CD4-positive, alpha-beta T cell (primary cell): ENCODE results near the gene HES2. TPM values are rescaled to one million over a fixed set of nuclear protein-coding genes. Genes with fewer than 3 reads are reported as not detected.

Experiments used
- ATAC-seq: fragments of 200-7000 bp; cut with Tn5 transposase; one replicate; pipeline ENCODE4 v1.10.0; 2022; ENCODE audit warnings: mild to moderate bottlenecking; ENCODE audit not compliant: poor library complexity
- CTCF ChIA-PET: fragments of 350-600 bp; sonication (Branson Sonifier 250); formaldehyde crosslinking; loops from one replicate; lab custom pipeline; 2021; ENCODE audit warnings: antibody characterized with exemption, inconsistent platforms; lab: Charles Lee
- POLR2A ChIA-PET: fragments of 350-600 bp; sonication (Branson Sonifier 250); formaldehyde crosslinking; loops from one replicate; lab custom pipeline; 2021; ENCODE audit warnings: antibody characterized with exemption, inconsistent platforms; lab: Charles Lee
- DNase-seq, 14 experiments: peaks; one replicate each; pipeline ENCODE4 v3.0.0-alpha.2; 2013 to 2020; ENCODE audit warnings: mixed read lengths in 2 of 14
- H3K27ac ChIP-seq, 2 donors: one replicate each; pipeline versions ENCODE4 v1.5.1 to v1.7.0; 2013; ENCODE audit warnings: low read length in 2 of 2, low read depth in 1 of 2, mild to moderate bottlenecking in 1 of 2
- H3K27me3 ChIP-seq, 2 experiments: 1 replicate in 1 of 2; 2 replicates in 1 of 2; pipeline versions ENCODE4 v1.6.1 to v1.7.0; 2013; ENCODE audit warnings: low read length in 2 of 2, control low read depth in 1 of 2, mild to moderate bottlenecking in 1 of 2, moderate library complexity in 1 of 2; ENCODE audit not compliant: insufficient read depth in 2 of 2, control insufficient read depth in 1 of 2
- H3K36me3 ChIP-seq: one replicate; pipeline ENCODE4 v1.6.1; 2013; ENCODE audit warnings: low read length, control low read depth; ENCODE audit not compliant: insufficient read depth
- H3K4me1 ChIP-seq: one replicate; pipeline ENCODE4 v1.6.1; 2013; ENCODE audit warnings: low read length, control low read depth; ENCODE audit not compliant: insufficient read depth
- H3K4me3 ChIP-seq: one replicate; pipeline ENCODE4 v1.5.1; 2013; ENCODE audit warnings: mild to moderate bottlenecking, low read length, moderate library complexity
- H3K9me3 ChIP-seq, 2 experiments: 1 replicate in 1 of 2; 2 replicates in 1 of 2; pipeline versions ENCODE4 v1.6.1 to v1.7.0; 2013; ENCODE audit warnings: low read length in 2 of 2, mild to moderate bottlenecking in 2 of 2, control low read depth in 1 of 2, moderate library complexity in 1 of 2; ENCODE audit not compliant: control insufficient read depth in 1 of 2, insufficient read depth in 1 of 2
- H3K27ac Mint-ChIP-seq: one replicate; pipeline ENCODE4 v1.8.0; 2020; ENCODE audit warnings: mixed read lengths
- H3K27me3 Mint-ChIP-seq: one replicate; pipeline ENCODE4 v1.8.0; 2021; ENCODE audit warnings: mixed read lengths
- H3K36me3 Mint-ChIP-seq: one replicate; pipeline ENCODE4 v1.8.0; 2021; ENCODE audit warnings: low read depth, mixed read lengths
- H3K4me1 Mint-ChIP-seq: one replicate; pipeline ENCODE4 v1.8.0; 2021; ENCODE audit warnings: low read depth, mixed read lengths
- H3K4me3 Mint-ChIP-seq: one replicate; pipeline ENCODE4 v1.8.0; 2020; ENCODE audit warnings: mild to moderate bottlenecking, mixed read lengths
- H3K9me3 Mint-ChIP-seq: one replicate; pipeline ENCODE4 v1.8.0; 2020; ENCODE audit warnings: mixed read lengths
- CTCF ChIP-seq: fragments of 200-600 bp; IDR thresholded peaks from one replicate; pipeline ENCODE4 v1.8.0; 2022; ENCODE audit warnings: antibody characterized with exemption, mild to moderate bottlenecking
- intact Hi-C, 2 experiments: fragments of 100-400 bp; cut with DNase I in 1 of 2; cut with micrococcal nuclease in 1 of 2; formaldehyde crosslinking; loops; one replicate each; pipeline versions ENCODE4 v1.15.1 to v1.9.0; 2023 to 2025; cut with DNase I, micrococcal nuclease
- total RNA-seq, 174 experiments: library from RNA in 2 of 174; stranded (reverse) in 2 of 174; gene quantifications; one replicate each; pipeline ENCODE4 v1.2.3 and lab custom pipeline; 2021 to 2026

Gene HES2
- total RNA-seq, 2 experiments from 2014 or later: not detected

- peak overlapping the region; percentile 90 to 97 for H3K27ac ChIP-seq
- peaks cover 38% of the 10 kb centered on the region for H3K36me3 ChIP-seq
- intact Hi-C loops: no loop called here
- ChIA-PET CTCF (interaction anchor here (1.1 to 4.9 kb wide), 4 partner anchors 8 to 41 kb away, joined by 4 to 34 read pairs (median 12); partner anchors contain the start of gene ESPN), POLR2A (interaction anchor here (0.6 to 6.9 kb wide), 5 partner anchors 10 to 1957 kb away, joined by 3 to 40 read pairs (median 3); no protein-coding TSS in a partner anchor)
- no peak for ATAC-seq
- no peaks in the 10 kb centered on the region for H3K9me3 ChIP-seq
- peak overlapping the region; percentile 83 for H3K4me3 ChIP-seq
- TF ChIP-seq CTCF: no peak
- H3K4me1 ChIP-seq: peaks cover 68% of the 10 kb centered on the region
- no peaks in the 10 kb centered on the region for H3K27me3 ChIP-seq
- Mint-ChIP-seq H3K36me3 (peaks cover 55% of the 10 kb centered on the region), H3K4me1 (peaks cover 61% of the 10 kb centered on the region), H3K27ac (peak overlapping the region; percentile 96), H3K4me3 (peak overlapping the region; percentile 98), H3K9me3 (no peaks in the 10 kb centered on the region), H3K27me3 (no peaks in the 10 kb centered on the region)
- DNase-seq: peak in 11 of 14 experiments; percentile 26 to 75 (median 58)
Observed at GRCh38 chr1:6464514-6464836, 44.8 kb upstream of the HES2 start.

- DNase-seq: no peak
- ChIA-PET POLR2A (interaction anchor here (0.8 to 6.9 kb wide), 4 partner anchors 8 to 114 kb away, joined by 3 to 40 read pairs (median 4); no protein-coding TSS in a partner anchor), CTCF (interaction anchor here (1.2 to 4.9 kb wide), 5 partner anchors 8 to 39 kb away, joined by 3 to 34 read pairs (median 10); partner anchors contain the start of gene ESPN)
- Mint-ChIP-seq H3K36me3 (peaks cover 58% of the 10 kb centered on the region), H3K9me3 (no peaks in the 10 kb centered on the region), H3K27ac (peak overlapping the region; percentile 96), H3K4me1 (peaks cover 64% of the 10 kb centered on the region), H3K27me3 (no peaks in the 10 kb centered on the region), H3K4me3 (peak overlapping the region; percentile 59)
- no peak overlapping the region for H3K4me3 ChIP-seq
- H3K9me3 ChIP-seq: no peaks in the 10 kb centered on the region
- peaks cover 74% of the 10 kb centered on the region for H3K4me1 ChIP-seq
- intact Hi-C loops: no loop called here
- no peak for TF ChIP-seq CTCF
- no peaks in the 10 kb centered on the region for H3K27me3 ChIP-seq
- H3K27ac ChIP-seq: peak overlapping the region; percentile 70 to 97
- H3K36me3 ChIP-seq: peaks cover 36% of the 10 kb centered on the region
- no peak for ATAC-seq
Observed at GRCh38 chr1:6463120-6463412, 43.3 kb upstream of the HES2 start.

- TF ChIP-seq CTCF: no peak
- H3K4me1 ChIP-seq: peaks cover 74% of the 10 kb centered on the region
- H3K4me3 Mint-ChIP-seq: peak overlapping the region; percentile 81
- H3K27ac ChIP-seq: peak overlapping the region; percentile 70 to 97
- H3K4me3 ChIP-seq: no peak overlapping the region
- POLR2A ChIA-PET: interaction anchor here (0.8 to 6.9 kb wide), 4 partner anchors 8 to 114 kb away, joined by 3 to 40 read pairs (median 4); no protein-coding TSS in a partner anchor
- H3K36me3 ChIP-seq: peaks cover 36% of the 10 kb centered on the region
- no peaks in the 10 kb centered on the region for H3K9me3 ChIP-seq
- CTCF ChIA-PET: interaction anchor here (1.2 to 4.9 kb wide), 4 partner anchors 8 to 24 kb away, joined by 3 to 34 read pairs (median 9); no protein-coding TSS in a partner anchor
- ATAC-seq (no peak), DNase-seq (no peak)
- H3K4me1 Mint-ChIP-seq: peaks cover 65% of the 10 kb centered on the region
- intact Hi-C loops: no loop called here
- H3K9me3 Mint-ChIP-seq: no peaks in the 10 kb centered on the region
- H3K27me3 Mint-ChIP-seq: no peaks in the 10 kb centered on the region
- H3K36me3 Mint-ChIP-seq: peaks cover 58% of the 10 kb centered on the region
- H3K27ac Mint-ChIP-seq: peak overlapping the region; percentile 96
- H3K27me3 ChIP-seq: no peaks in the 10 kb centered on the region
Observed at GRCh38 chr1:6462412-6463119, 42.8 kb upstream of the HES2 start.
